OCI-LY1 (cell line): ENCODE measurements around the gene LGMN.

ENCODE experiments used
- H2AFZ ChIP-seq: fragments of 200-600 bp; sonication (generic), shearing (Covaris generic); 2 replicates; pipeline ENCODE4 v1.6.0; 2014; ENCODE audit warnings: antibody characterized with exemption, mild to moderate bottlenecking, low read length
- H3F3A ChIP-seq: fragments of 200-600 bp; sonication (generic), shearing (Covaris generic); 2 replicates; pipeline ENCODE4 v1.6.0; 2014; ENCODE audit warnings: mild to moderate bottlenecking, antibody characterized with exemption, low read length, moderate library complexity; ENCODE audit not compliant: insufficient read depth
- H3K27ac ChIP-seq: fragments of 200-600 bp; sonication (generic); 2 replicates; pipeline ENCODE4 v1.5.1; 2014; ENCODE audit warnings: low read length, mixed run types, mild to moderate bottlenecking, low read depth; ENCODE audit not compliant: poor library complexity, severe bottlenecking
- H3K27me3 ChIP-seq: fragments of 200-600 bp; sonication (generic); 2 replicates; pipeline ENCODE4 v1.6.0; 2014; ENCODE audit warnings: antibody characterized with exemption, mild to moderate bottlenecking, low read length, moderate library complexity; ENCODE audit not compliant: insufficient read depth
- H3K36me3 ChIP-seq: fragments of 200-600 bp; sonication (generic); 2 replicates; pipeline ENCODE4 v1.6.1; 2014; ENCODE audit warnings: mild to moderate bottlenecking, antibody characterized with exemption, low read length, moderate library complexity, mixed read lengths; ENCODE audit not compliant: insufficient read depth
- H3K4me1 ChIP-seq: fragments of 200-600 bp; sonication (generic); 2 replicates; pipeline ENCODE4 v1.5.1; 2014; ENCODE audit warnings: mild to moderate bottlenecking, low read length, moderate library complexity; ENCODE audit not compliant: insufficient read depth, severe bottlenecking
- H3K4me2 ChIP-seq: fragments of 200-600 bp; sonication (generic), shearing (Covaris generic); 2 replicates; pipeline ENCODE4 v1.6.1; 2014; ENCODE audit warnings: low read length
- H3K4me3 ChIP-seq: fragments of 200-600 bp; sonication (generic); 2 replicates; pipeline ENCODE4 v1.5.1; 2014; ENCODE audit warnings: low read length, low read depth, mild to moderate bottlenecking, mixed read lengths; ENCODE audit not compliant: poor library complexity, severe bottlenecking
- H3K79me2 ChIP-seq: fragments of 200-600 bp; shearing (Covaris generic); 2 replicates; pipeline ENCODE4 v1.6.1; 2016; ENCODE audit warnings: mixed run types, low read length, mixed read lengths; ENCODE audit not compliant: insufficient read depth
- H3K9ac ChIP-seq: fragments of 200-600 bp; sonication (generic), shearing (Covaris generic); 2 replicates; pipeline ENCODE4 v1.6.1; 2014; ENCODE audit warnings: mild to moderate bottlenecking, low read length, mixed read lengths
- H3K9me2 ChIP-seq: fragments of 200-600 bp; sonication (generic), shearing (Covaris generic); 2 replicates; pipeline ENCODE4 v1.6.1; 2014; ENCODE audit warnings: low read depth, mild to moderate bottlenecking, low read length, mixed read lengths
- H3K9me3 ChIP-seq: fragments of 200-600 bp; shearing (Covaris generic); 2 replicates; pipeline ENCODE4 v1.6.1; 2014; ENCODE audit warnings: low read length, mixed read lengths
- H4K20me1 ChIP-seq: fragments of 200-600 bp; sonication (generic), shearing (Covaris generic); 2 replicates; pipeline ENCODE4 v1.6.0; 2016; ENCODE audit warnings: mild to moderate bottlenecking, low read length; ENCODE audit not compliant: insufficient read depth
- CTCF ChIP-seq: fragments of 200-600 bp; sonication (generic), shearing (Covaris generic); IDR thresholded peaks from 2 replicates; pipeline ENCODE4 v1.5.1; 2017; ENCODE audit warnings: mild to moderate bottlenecking, antibody characterized with exemption, low read length, moderate library complexity, mixed read lengths
- EZH2 ChIP-seq: fragments of 200-600 bp; sonication (generic), shearing (Covaris generic); IDR thresholded peaks from 2 replicates; pipeline ENCODE4 v1.8.0; 2017; ENCODE audit warnings: borderline replicate concordance, mixed run types, mild to moderate bottlenecking, antibody characterized with exemption, low read length, moderate library complexity, mixed read lengths

Gene LGMN

GRCh38 chr14:92654239-92654901 lies 94.1 kb downstream of the LGMN start:
- no peaks in the 10 kb centered on the region for H3K79me2 ChIP-seq
- H3K4me1 ChIP-seq: no peaks in the 10 kb centered on the region
- H4K20me1 ChIP-seq: no peaks in the 10 kb centered on the region
- no peaks in the 10 kb centered on the region for H3K9me3 ChIP-seq
- no peak overlapping the region for H3K4me3 ChIP-seq
- H2AFZ ChIP-seq: no peak overlapping the region
- no peaks in the 10 kb centered on the region for H3K9me2 ChIP-seq
- no peak overlapping the region for H3K4me2 ChIP-seq
- H3K27ac ChIP-seq: no peak overlapping the region
- TF ChIP-seq CTCF: no peak
- no peak for TF ChIP-seq EZH2
- H3K36me3 ChIP-seq: no peaks in the 10 kb centered on the region
- no peaks in the 10 kb centered on the region for H3F3A ChIP-seq
- H3K9ac ChIP-seq: no peak overlapping the region
- no peaks in the 10 kb centered on the region for H3K27me3 ChIP-seq
